Cerebellar nuclear complex (tissue), 1 donor: ENCODE measurements around the gene FABP1.

Experiments
- DNase-seq, 2 experiments: peaks; one replicate each; lab custom pipeline; 2025; lab: John Stamatoyannopoulos, UW

FABP1 gene

GRCh38 chr2:88137833-88138232 is 10.0 kb upstream of the FABP1 start:
- no peak for DNase-seq

GRCh38 chr2:88136817-88137216 is 9.0 kb upstream of the FABP1 start:
- DNase-seq: no peak

- no peak for DNase-seq
Observed at GRCh38 chr2:88133875-88134274, 6.0 kb upstream of the FABP1 start.

- no peak for DNase-seq
Observed at GRCh38 chr2:88131999-88132368, 4.1 kb upstream of the FABP1 start.

GRCh38 chr2:88131201-88131998 is 3.5 kb upstream of the FABP1 start:
- no peak for DNase-seq

GRCh38 chr2:88129313-88129959 is 1.6 kb upstream of the FABP1 start:
- DNase-seq: no peak

GRCh38 chr2:88128654-88129312 is 921 bp upstream of the FABP1 start:
- no peak for DNase-seq

- DNase-seq: no peak
Observed at GRCh38 chr2:88127638-88127887, 299 bp downstream of the FABP1 start.

GRCh38 chr2:88126772-88127637 is 857 bp downstream of the FABP1 start:
- no peak for DNase-seq

- DNase-seq: no peak
Observed at GRCh38 chr2:88125924-88126771, 1.7 kb downstream of the FABP1 start.

- DNase-seq: no peak
Observed at GRCh38 chr2:88125344-88125923, 2.4 kb downstream of the FABP1 start.

GRCh38 chr2:88123975-88124917 is 3.6 kb downstream of the FABP1 start:
- DNase-seq: no peak

- no peak for DNase-seq
Observed at GRCh38 chr2:88123164-88123974, 4.5 kb downstream of the FABP1 start.

GRCh38 chr2:88122141-88122884 is 5.5 kb downstream of the FABP1 start:
- no peak for DNase-seq

GRCh38 chr2:88121678-88122077 is 6.2 kb downstream of the FABP1 start:
- no peak for DNase-seq

GRCh38 chr2:88117973-88118372 is 9.9 kb downstream of the FABP1 start:
- no peak for DNase-seq

- no peak for DNase-seq
Observed at GRCh38 chr2:88116669-88117432, 11.0 kb downstream of the FABP1 start.
